K562 (cell line): ENCODE data around the gene VRK2. TPM values are rescaled to one million over a fixed set of nuclear protein-coding genes. Genes with fewer than 3 reads are reported as not detected.

ENCODE experiments used
- DACH1 ChIP-seq: fragments of 450-650 bp; IDR thresholded peaks from 2 replicates; pipeline ENCODE4 v1.6.1; 2018; ENCODE audit not compliant: partially characterized antibody
- FOXK1 ChIP-seq: sonication (generic); formaldehyde crosslinking; IDR thresholded peaks from 2 replicates; pipeline ENCODE4 v1.8.0; 2022; ENCODE audit warnings: missing genetic modification reagents, mild to moderate bottlenecking, borderline replicate concordance
- FUS ChIP-seq: fragments of 200-400 bp; formaldehyde crosslinking; optimal IDR thresholded peaks from 2 replicates; pipeline ENCODE3; 2017; ENCODE audit warnings: low read depth, low read length
- MCM7 ChIP-seq, 2 experiments: fragments of 450-650 bp; IDR thresholded peaks; 2 replicates each; pipeline ENCODE4 v1.6.1; 2016 to 2018
- MED1 ChIP-seq: sonication (generic); formaldehyde crosslinking; IDR thresholded peaks from 2 replicates; pipeline ENCODE4 v1.8.1; 2023; ENCODE audit warnings: missing genetic modification reagents, borderline replicate concordance
- MTF1 ChIP-seq: fragments of 250-450 bp; sonication (Bioruptor Pico); IDR thresholded peaks from 2 replicates; pipeline ENCODE4 v1.9.0; 2021; ENCODE audit warnings: moderate library complexity, mild to moderate bottlenecking, inconsistent platforms, borderline replicate concordance
- MYC ChIP-seq, 2 experiments: fragments of 250-450 bp in 1 of 2; sonication (Bioruptor Pico) in 1 of 2; IDR thresholded peaks; 2 replicates each; pipeline versions ENCODE4 v1.5.1 to v1.6.1; 2012 to 2021; ENCODE audit warnings: low read depth in 2 of 2, borderline replicate concordance in 1 of 2, improper control_type of control experiment in 1 of 2, low read length in 1 of 2, mild to moderate bottlenecking in 1 of 2, moderate library complexity in 1 of 2
- PREB ChIP-seq: sonication (generic); formaldehyde crosslinking; IDR thresholded peaks from 2 replicates; pipeline ENCODE4 v1.8.1; 2023; ENCODE audit warnings: mild to moderate bottlenecking, missing genetic modification reagents
- SRSF3 ChIP-seq: fragments of 200-400 bp; formaldehyde crosslinking; IDR thresholded peaks from 2 replicates; pipeline ENCODE4 v1.6.1; 2016; ENCODE audit warnings: mild to moderate bottlenecking, low read length, moderate library complexity; ENCODE audit not compliant: insufficient read depth
- U2AF1 ChIP-seq: fragments of 200-400 bp; formaldehyde crosslinking; optimal IDR thresholded peaks from 2 replicates; pipeline ENCODE3; 2017; ENCODE audit warnings: mild to moderate bottlenecking, low read depth, low read length, moderate library complexity
- ZNF165 ChIP-seq: fragments of 250-450 bp; sonication (Bioruptor Pico); IDR thresholded peaks from 2 replicates; pipeline ENCODE4 v1.4.0; 2020; ENCODE audit warnings: borderline replicate concordance
- ZNF232 ChIP-seq: sonication (generic); formaldehyde crosslinking; IDR thresholded peaks from 2 replicates; pipeline ENCODE4 v1.8.0; 2022; ENCODE audit warnings: mild to moderate bottlenecking, missing genetic modification reagents
- polyA plus RNA-seq, 8 experiments: library from polyadenylated mRNA; depleted of rRNA in 4 of 8; stranded (reverse) in 5 of 8; unstranded in 3 of 8; fragments of >200 nt; fragmentation: Nextera tagmentation in 2 of 8; fragmentation: Illumina TruSeq in 1 of 8; extraction: Ambion mirVana in 2 of 8; extraction: Trizol in 1 of 8; gene quantifications; 2 replicates each; pipeline versions ENCODE4 v1.2.1 to v1.2.3, GENCODE V29; 2011 to 2014; ENCODE audit warnings: inconsistent platforms in 1 of 8, missing spikeins in 1 of 8
- total RNA-seq, 7 experiments: library from RNA; depleted of rRNA in 6 of 7; stranded (reverse); fragments of >200 nt in 6 of 7; fragmentation: Illumina TruSeq in 2 of 7; extraction: Trizol in 2 of 7; gene quantifications; 2 replicates each; pipeline versions ENCODE4 v1.2.1 to v1.2.3, GENCODE V29; 2011 to 2021; ENCODE audit warnings: low replicate concordance in 1 of 7
- TF ChIP-seq, protein P1 (sequence below): IDR thresholded peaks from 3 replicates; pipeline ENCODE4 v1.6.1; 2011; ENCODE audit warnings: borderline replicate concordance, mild to moderate bottlenecking; ENCODE audit not compliant: insufficient read length, insufficient read depth
- TF ChIP-seq, protein P2 (sequence below), 2 experiments: fragments of 450-650 bp; conservative IDR thresholded peaks; 2 replicates each; pipeline ENCODE4 v1.6.1; 2017; ENCODE audit warnings: mild to moderate bottlenecking in 2 of 2, moderate library complexity in 2 of 2

The VRK2 gene
- total and polyA plus RNA-seq, 9 of the 15 experiments (the other 6 are each of a cell fraction or from before 2014, with no cell fraction given), result 22.6 to 49.2 (median 36.2) TPM

DNA sequence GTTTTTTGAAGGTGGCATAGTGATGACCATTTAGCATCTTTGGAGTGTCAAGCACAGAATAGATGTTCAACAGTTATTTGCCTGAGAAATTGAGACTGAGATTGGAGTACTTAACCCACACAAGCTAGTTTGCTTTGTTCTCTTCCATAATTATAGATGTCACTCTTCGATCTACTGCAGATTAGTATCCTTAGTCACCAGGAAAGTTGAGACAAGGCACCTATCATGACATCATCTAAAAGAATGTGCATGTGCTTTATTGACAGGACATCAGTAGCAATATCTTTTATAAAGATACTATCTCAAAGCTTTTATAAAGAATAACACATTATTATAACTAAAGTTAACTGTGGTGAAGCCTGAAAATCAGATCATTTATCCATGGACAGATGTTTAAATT, 6.4 kb downstream of the VRK2 start (continued):
- TF ChIP-seq, protein P1, sequence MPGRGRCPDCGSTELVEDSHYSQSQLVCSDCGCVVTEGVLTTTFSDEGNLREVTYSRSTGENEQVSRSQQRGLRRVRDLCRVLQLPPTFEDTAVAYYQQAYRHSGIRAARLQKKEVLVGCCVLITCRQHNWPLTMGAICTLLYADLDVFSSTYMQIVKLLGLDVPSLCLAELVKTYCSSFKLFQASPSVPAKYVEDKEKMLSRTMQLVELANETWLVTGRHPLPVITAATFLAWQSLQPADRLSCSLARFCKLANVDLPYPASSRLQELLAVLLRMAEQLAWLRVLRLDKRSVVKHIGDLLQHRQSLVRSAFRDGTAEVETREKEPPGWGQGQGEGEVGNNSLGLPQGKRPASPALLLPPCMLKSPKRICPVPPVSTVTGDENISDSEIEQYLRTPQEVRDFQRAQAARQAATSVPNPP, result no peak
- TF ChIP-seq, protein P2, sequence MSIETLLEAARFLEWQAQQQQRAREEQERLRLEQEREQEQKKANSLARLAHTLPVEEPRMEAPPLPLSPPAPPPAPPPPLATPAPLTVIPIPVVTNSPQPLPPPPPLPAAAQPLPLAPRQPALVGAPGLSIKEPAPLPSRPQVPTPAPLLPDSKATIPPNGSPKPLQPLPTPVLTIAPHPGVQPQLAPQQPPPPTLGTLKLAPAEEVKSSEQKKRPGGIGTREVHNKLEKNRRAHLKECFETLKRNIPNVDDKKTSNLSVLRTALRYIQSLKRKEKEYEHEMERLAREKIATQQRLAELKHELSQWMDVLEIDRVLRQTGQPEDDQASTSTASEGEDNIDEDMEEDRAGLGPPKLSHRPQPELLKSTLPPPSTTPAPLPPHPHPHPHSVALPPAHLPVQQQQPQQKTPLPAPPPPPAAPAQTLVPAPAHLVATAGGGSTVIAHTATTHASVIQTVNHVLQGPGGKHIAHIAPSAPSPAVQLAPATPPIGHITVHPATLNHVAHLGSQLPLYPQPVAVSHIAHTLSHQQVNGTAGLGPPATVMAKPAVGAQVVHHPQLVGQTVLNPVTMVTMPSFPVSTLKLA (conservative IDR thresholded peaks at IDR 0.05), result no peak
- no peak for TF ChIP-seq ZNF232 (CRISPR knock-in tag)
- no peak for TF ChIP-seq FOXK1 (CRISPR knock-in tag)
- TF ChIP-seq MCM7 (IDR thresholded peaks at IDR 0.05), result no peak
- TF ChIP-seq PREB (CRISPR knock-in tag), result no peak
- TF ChIP-seq U2AF1, result no peak
- no peak for TF ChIP-seq FUS
- TF ChIP-seq MED1 (CRISPR knock-in tag), result no peak
- TF ChIP-seq MYC (IDR thresholded peaks at IDR 0.05; ENCODE audit: low read depth, low read length), result no peak
- TF ChIP-seq MYC (CRISPR knock-in tag; IDR thresholded peaks at IDR 0.05; ENCODE audit: borderline replicate concordance, low read depth), result no peak
- no peak for TF ChIP-seq MTF1 (CRISPR knock-in tag)
- TF ChIP-seq DACH1, result no peak
- TF ChIP-seq SRSF3, result no peak
- TF ChIP-seq ZNF165 (CRISPR knock-in tag), result no peak
